A549 (cell line): ENCODE results near the gene SIGLEC9. TPM values are rescaled to one million over a fixed set of nuclear protein-coding genes. Genes with fewer than 3 reads are reported as not detected.

Experiments used
- ATAC-seq, 2 experiments: fragments of 200-7000 bp in 1 of 2; fragments of >200 bp in 1 of 2; cut with Nextera tagmentation in 1 of 2; cut with Tn5 transposase in 1 of 2; 3 replicates each; pipeline versions ENCODE4 v1.8.0 to v1.9.1; 2018 to 2020; ENCODE audit warnings: mild to moderate bottlenecking in 1 of 2, moderate library complexity in 1 of 2
- CTCF ChIA-PET: fragments of 300-600 bp; sonication (Branson Sonifier 250); formaldehyde crosslinking; extraction: SDS; loops from one replicate; lab custom pipeline; 2021; ENCODE audit warnings: antibody characterized with exemption, inconsistent platforms; lab: Yijun Ruan, JAX
- POLR2A ChIA-PET: fragments of 350-600 bp; formaldehyde crosslinking; extraction: SDS; loops from one replicate; lab custom pipeline; 2021; ENCODE audit warnings: antibody characterized with exemption, inconsistent platforms; lab: Yijun Ruan, JAX
- DNase-seq, 2 experiments: peaks; one replicate each; pipeline versions ENCODE4 v3.0.0 to v3.0.0-alpha.2; 2011 to 2016; ENCODE audit warnings: low read depth in 1 of 2, low spot score in 1 of 2
- FAIRE-seq: peaks from 2 replicates; lab custom pipeline; 2011; peaks lifted over from hg19 to GRCh38; lab: Jason Lieb, UNC
- H3K27ac ChIP-seq, 2 experiments: fragments of >200 bp; sonication (Bioruptor Twin); formaldehyde crosslinking; 3 replicates each; pipeline ENCODE4 v1.5.1; 2016 to 2017
- H3K4me1 ChIP-seq: fragments of >200 bp; sonication (Bioruptor Twin); formaldehyde crosslinking; 3 replicates; pipeline ENCODE4 v1.6.1; 2016
- H3K4me2 ChIP-seq: fragments of >200 bp; sonication (Bioruptor Twin); formaldehyde crosslinking; 3 replicates; pipeline ENCODE4 v1.6.1; 2016
- H3K4me3 ChIP-seq: fragments of >200 bp; sonication (Bioruptor Twin); formaldehyde crosslinking; 3 replicates; pipeline ENCODE4 v1.5.1; 2016
- H3K9me3 ChIP-seq: fragments of >200 bp; sonication (Bioruptor Twin); formaldehyde crosslinking; 3 replicates; pipeline ENCODE4 v1.6.1; 2016
- CBX8 ChIP-seq: fragments of 200-600 bp; sonication (generic); IDR thresholded peaks from 2 replicates; pipeline ENCODE4 v1.6.1; 2016
- CHD2 ChIP-seq: fragments of 150-350 bp; IDR thresholded peaks from 2 replicates; pipeline ENCODE4 v1.6.1; 2014; ENCODE audit warnings: low read length; ENCODE audit not compliant: partially characterized antibody
- CTCF ChIP-seq: fragments of >200 bp; sonication (Bioruptor Twin); formaldehyde crosslinking; IDR thresholded peaks from 3 replicates; pipeline ENCODE4 v1.5.1; 2016
- EHMT2 ChIP-seq: fragments of 200-600 bp; sonication (generic); IDR thresholded peaks from 2 replicates; pipeline ENCODE4 v1.6.1; 2016; ENCODE audit warnings: antibody characterized with exemption, low read depth, mild to moderate bottlenecking, moderate library complexity
- ESRRA ChIP-seq: fragments of 150-350 bp; IDR thresholded peaks from 2 replicates; pipeline ENCODE4 v1.6.1; 2014; ENCODE audit warnings: mild to moderate bottlenecking, low read length, borderline replicate concordance
- HMGXB4 ChIP-seq: fragments of 250-450 bp; sonication (Bioruptor Pico); IDR thresholded peaks from 2 replicates; pipeline ENCODE4 v1.5.0; 2021; ENCODE audit warnings: mild to moderate bottlenecking, moderate library complexity, borderline replicate concordance
- HOXB13 ChIP-seq: fragments of 250-450 bp; sonication (Bioruptor Pico); IDR thresholded peaks from 2 replicates; pipeline ENCODE4 v1.5.0; 2020; ENCODE audit warnings: low read depth, mild to moderate bottlenecking, moderate library complexity
- MYC ChIP-seq: IDR thresholded peaks from 2 replicates; pipeline ENCODE4 v1.6.1; 2012; ENCODE audit warnings: mild to moderate bottlenecking, inconsistent platforms, low read length, improper control_type of control experiment, borderline replicate concordance
- NFE2L2 ChIP-seq: fragments of 150-350 bp; conservative IDR thresholded peaks from 2 replicates; pipeline ENCODE4 v1.6.1; 2014; ENCODE audit warnings: low read length
- NR3C1 ChIP-seq: fragments of >200 bp; sonication (Bioruptor Twin); formaldehyde crosslinking; IDR thresholded peaks from 3 replicates; pipeline ENCODE4 v1.6.1; 2017
- PHF8 ChIP-seq: fragments of 200-600 bp; sonication (generic); IDR thresholded peaks from 2 replicates; pipeline ENCODE4 v1.6.1; 2016; ENCODE audit warnings: low read depth, mild to moderate bottlenecking, antibody characterized with exemption, moderate library complexity, borderline replicate concordance
- TFCP2L1 ChIP-seq: fragments of 250-450 bp; sonication (Bioruptor Pico); IDR thresholded peaks from 2 replicates; pipeline ENCODE4 v1.5.0; 2021; ENCODE audit warnings: mild to moderate bottlenecking
- TP53 ChIP-seq: fragments of 250-450 bp; sonication (Bioruptor Pico); IDR thresholded peaks from 2 replicates; pipeline ENCODE4 v1.5.0; 2021; ENCODE audit warnings: mild to moderate bottlenecking, moderate library complexity
- USF2 ChIP-seq: fragments of 450-650 bp; IDR thresholded peaks from 2 replicates; pipeline ENCODE4 v1.6.1; 2014; ENCODE audit warnings: antibody characterized with exemption
- WGBS: methylation state at CpG from one replicate; pipeline ENCODE4 v1.1.6; 2017; ENCODE audit errors: missing lambda C conversion rate; 5-methylcytosine and 5-hydroxymethylcytosine counted together
- polyA plus RNA-seq, 4 experiments: library from polyadenylated mRNA; depleted of rRNA in 3 of 4; stranded (reverse); fragments of >200 nt; fragmentation: RNase III in 1 of 4; extraction: RNeasy Plus Mini Kit Qiagen cat#74134 plus additional on column Dnase treatment in 1 of 4; gene quantifications; 2 replicates in 3 of 4; 3 replicates in 1 of 4; pipeline ENCODE4 v1.2.3, GENCODE V29; 2011 to 2017

Gene SIGLEC9
- polyA plus RNA-seq, 2 of the 4 experiments (the other 2 are of a cell fraction): not detected

DNA sequence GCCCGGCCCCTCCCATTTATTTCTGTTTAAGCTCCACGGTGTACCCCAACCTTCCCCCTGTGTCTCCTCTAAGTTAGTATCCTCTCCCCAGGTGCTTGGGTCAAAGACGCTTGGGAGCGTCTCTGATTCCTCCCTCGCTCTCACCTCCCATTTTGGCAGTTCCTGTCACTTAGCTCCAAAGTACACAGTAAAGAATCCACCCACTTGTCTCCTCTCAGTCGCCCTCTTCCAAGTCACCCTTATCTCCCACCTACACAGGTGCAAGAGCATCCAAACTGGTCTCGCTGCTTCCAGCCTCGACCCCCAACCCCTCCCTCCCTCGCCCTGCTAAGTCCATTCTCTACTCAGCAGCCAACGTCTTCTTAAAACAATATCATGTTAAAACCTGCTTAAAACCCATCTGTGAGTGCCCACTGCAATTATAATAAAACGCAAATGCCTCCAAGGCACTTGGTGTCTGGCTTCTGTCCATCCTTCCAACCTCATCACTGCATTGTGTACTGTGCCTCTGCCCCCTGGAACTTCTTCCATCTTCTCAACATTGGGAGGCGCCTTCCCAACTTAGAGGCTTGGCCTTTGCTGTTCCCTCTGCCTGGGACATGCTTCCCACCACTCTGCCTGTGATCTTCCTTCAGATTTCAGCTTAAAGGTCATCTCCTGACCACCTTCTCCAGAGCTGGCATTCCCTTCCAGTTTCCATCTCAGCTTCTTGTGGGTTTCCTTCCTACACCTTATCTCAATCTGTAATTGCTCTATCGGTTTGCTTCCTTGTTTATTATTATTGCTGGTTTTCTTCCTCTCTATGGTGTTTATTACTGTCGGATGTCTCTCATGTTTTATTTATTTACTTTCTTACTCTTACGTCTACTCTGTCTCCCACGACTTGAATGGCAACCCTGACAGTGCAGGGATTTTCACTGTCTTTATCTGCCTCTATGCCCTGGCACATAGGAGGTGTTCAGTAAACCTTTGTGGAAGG, 32.5 kb upstream of the SIGLEC9 start:
- H3K27ac ChIP-seq: no peak overlapping the region
- 62% methylated on average over 16 of the region's 16 CpGs for WGBS

GRCh38 chr19:51093101-51093500, 31.6 kb upstream of the SIGLEC9 start:
- no peak overlapping the region for H3K4me2 ChIP-seq
- no peak for TF ChIP-seq TP53
- TF ChIP-seq PHF8: no peak
- no peak for TF ChIP-seq HOXB13 (CRISPR knock-in tag)
- TF ChIP-seq USF2: no peak
- TF ChIP-seq MYC: no peak
- TF ChIP-seq CHD2: no peak
- TF ChIP-seq CTCF: no peak
- TF ChIP-seq NFE2L2: no peak
- no peak for TF ChIP-seq ESRRA
- no peak for TF ChIP-seq HMGXB4 (CRISPR knock-in tag)
- TF ChIP-seq TFCP2L1 (CRISPR knock-in tag): no peak
- no peak for TF ChIP-seq NR3C1
- TF ChIP-seq CBX8: no peak
- DNase-seq: no peak
- no peak overlapping the region for H3K4me3 ChIP-seq
- no peak for ATAC-seq
- ChIA-PET CTCF (interaction anchor here (1.4 to 9.7 kb wide), 5 partner anchors 8 to 168 kb away, joined by 3 to 147 read pairs (median 30); partner anchors contain the start of gene KLK10), POLR2A (no interaction called here)
- no peak overlapping the region for H3K27ac ChIP-seq
- no peaks in the 10 kb centered on the region for H3K9me3 ChIP-seq
- peaks cover 10% of the 10 kb centered on the region; the same call in 1 of the 3 replicates for H3K4me1 ChIP-seq
- 79% methylated on average over 8 of the region's 8 CpGs for WGBS
- FAIRE-seq: no peak

More for the DNA sequence above, 32.5 kb upstream of the SIGLEC9 start:
- no peak for TF ChIP-seq EHMT2
- TF ChIP-seq, all 56 proteins: peak for 0
- Histone ChIP-seq H3K9me3 (no peaks in the 10 kb centered on the region), H3K4me1 (peaks cover 4% of the 10 kb centered on the region; the same call in 1 of the 3 replicates), H3K4me3 (no peak overlapping the region), H3K4me2 (no peak overlapping the region)
- DNase-seq: no peak
- ATAC-seq: no peak
- POLR2A ChIA-PET: no interaction called here
- FAIRE-seq: no peak
- CTCF ChIA-PET: interaction anchor here (0.6 to 9.7 kb wide), 6 partner anchors 55 to 174 kb away, joined by 3 to 147 read pairs (median 4); partner anchors contain the start of genes KLK10 and KLK11
